HepG2 (cell line): ENCODE data around the gene SLC25A23. TPM values are rescaled to one million over a fixed set of nuclear protein-coding genes. Genes with fewer than 3 reads are reported as not detected.
A peak's percentile ranks its signal among the peaks of the same experiment; 100 is the strongest.

Experiments
- ATAC-seq: fragments of 200-7000 bp; cut with Tn5 transposase; 3 replicates; pipeline ENCODE4 v1.9.1; 2020; ENCODE audit warnings: mild to moderate bottlenecking, moderate library complexity
- BruUV-seq: library from RNA; stranded (reverse); fragments of 400-500 nt; replicated peaks from 2 replicates; lab custom pipeline; 2021; lab: Mats Ljungman, UMichigan
- CTCF ChIA-PET: fragments of 300-600 bp; formaldehyde crosslinking; extraction: SDS; loops from one replicate; lab custom pipeline; 2021; ENCODE audit warnings: low total read pairs, inconsistent platforms, low intra/inter-chr PET ratio; lab: Yijun Ruan, JAX
- POLR2A ChIA-PET: fragments of 350-600 bp; sonication (Branson Sonifier 250); formaldehyde crosslinking; loops from one replicate; lab custom pipeline; 2020; ENCODE audit warnings: antibody characterized with exemption, inconsistent platforms; lab: Yijun Ruan, JAX
- DNase-seq: peaks from one replicate; pipeline ENCODE4 v3.0.0-alpha.2; 2015; ENCODE audit warnings: low spot score
- FAIRE-seq: peaks from 3 replicates; lab custom pipeline; 2011; peaks lifted over from hg19 to GRCh38; lab: Jason Lieb, UNC
- H2AFZ ChIP-seq: one replicate; pipeline ENCODE4 v1.6.1; 2011; ENCODE audit warnings: low read length, inconsistent platforms
- H3K27ac ChIP-seq: fragments of 300-600 bp; 3 replicates; pipeline ENCODE4 v1.8.0; 2011; ENCODE audit warnings: mixed run types, mild to moderate bottlenecking, mixed read lengths, low read length, inconsistent platforms; ENCODE audit not compliant: insufficient read depth; ENCODE audit errors: extremely low read length
- H3K27me3 ChIP-seq, 2 experiments: fragments of 200-600 bp in 1 of 2; 2 replicates in 1 of 2; 3 replicates in 1 of 2; pipeline versions ENCODE4 v1.6.0 to v1.8.0; 2011; ENCODE audit warnings: low read length in 2 of 2, mild to moderate bottlenecking in 2 of 2, moderate library complexity in 2 of 2, inconsistent platforms in 1 of 2; ENCODE audit not compliant: insufficient read depth in 2 of 2, control insufficient read depth in 1 of 2
- H3K36me3 ChIP-seq, 2 experiments: fragments of 200-600 bp in 1 of 2; replicated peaks in 1 of 2; 2 replicates in 1 of 2; 3 replicates in 1 of 2; pipeline versions ENCODE4 v1.5.1 to v1.8.0; 2011; ENCODE audit warnings: low read length in 2 of 2, inconsistent platforms in 1 of 2; ENCODE audit not compliant: insufficient read depth in 2 of 2, control insufficient read depth in 1 of 2
- H3K4me1 ChIP-seq: 2 replicates; pipeline ENCODE4 v1.5.1; 2012; ENCODE audit warnings: low read length, inconsistent platforms; ENCODE audit not compliant: insufficient read depth
- H3K4me2 ChIP-seq: 2 replicates; pipeline ENCODE4 v1.6.0; 2011; ENCODE audit warnings: low read depth, low read length, inconsistent platforms
- H3K4me3 ChIP-seq, 3 experiments: fragments of 200-600 bp in 1 of 3; sonication (generic), shearing (Covaris generic) in 1 of 3; replicated peaks in 1 of 3; 2 replicates each; pipeline ENCODE4 v1.5.1; 2011 to 2016; ENCODE audit warnings: low read length in 3 of 3, inconsistent platforms in 2 of 3, low read depth in 2 of 3, mild to moderate bottlenecking in 2 of 3, control low read depth in 1 of 3, mixed read lengths in 1 of 3; ENCODE audit not compliant: insufficient read depth in 1 of 3
- H3K79me2 ChIP-seq: one replicate; pipeline ENCODE4 v1.6.1; 2011; ENCODE audit warnings: low read length, inconsistent platforms; ENCODE audit not compliant: insufficient read depth
- H3K9ac ChIP-seq: 2 replicates; pipeline ENCODE4 v1.6.0; 2011; ENCODE audit warnings: mild to moderate bottlenecking, low read depth, low read length, inconsistent platforms; ENCODE audit not compliant: insufficient read depth
- H3K9me3 ChIP-seq: 2 replicates; pipeline ENCODE4 v1.5.1; 2012; ENCODE audit warnings: mild to moderate bottlenecking, low read length
- H4K20me1 ChIP-seq: 2 replicates; pipeline ENCODE4 v1.6.0; 2011; ENCODE audit warnings: inconsistent platforms, mild to moderate bottlenecking, low read length, moderate library complexity; ENCODE audit not compliant: insufficient read depth
- ARID3A ChIP-seq: IDR thresholded peaks from 2 replicates; pipeline ENCODE4 v1.6.1; 2012; ENCODE audit warnings: low read depth, low read length, improper control_type of control experiment
- HMG20B ChIP-seq: conservative IDR thresholded peaks from 2 replicates; pipeline ENCODE4 v1.6.1; 2016; ENCODE audit warnings: missing genetic modification reagents, missing compliant biosample characterization
- IKZF4 ChIP-seq: sonication (generic); formaldehyde crosslinking; IDR thresholded peaks from 2 replicates; pipeline ENCODE4 v1.5.1; 2020; ENCODE audit warnings: borderline replicate concordance, mild to moderate bottlenecking, low read depth, missing genetic modification reagents; ENCODE audit errors: not compliant biosample characterization
- NR3C1 ChIP-seq: sonication (generic); formaldehyde crosslinking; IDR thresholded peaks from 2 replicates; pipeline ENCODE4 v1.4.0; 2020; ENCODE audit warnings: missing genetic modification reagents
- PAXIP1 ChIP-seq: sonication (generic); formaldehyde crosslinking; conservative IDR thresholded peaks from 2 replicates; pipeline ENCODE4 v1.4.0; 2020; ENCODE audit warnings: mild to moderate bottlenecking, missing genetic modification reagents, moderate library complexity
- SCMH1 ChIP-seq: sonication (generic); formaldehyde crosslinking; IDR thresholded peaks from 2 replicates; pipeline ENCODE4 v1.9.0; 2021; ENCODE audit warnings: missing genetic modification reagents, mild to moderate bottlenecking, borderline replicate concordance
- SOX13 ChIP-seq, 3 experiments: fragments of 450-650 bp in 1 of 3; sonication (generic) in 1 of 3; formaldehyde crosslinking in 1 of 3; IDR thresholded peaks in 2 of 3; conservative IDR thresholded peaks in 1 of 3; 2 replicates each; pipeline versions ENCODE4 v1.5.0 to v1.6.1; 2016 to 2020; ENCODE audit warnings: antibody characterized with exemption in 1 of 3, mild to moderate bottlenecking in 1 of 3, missing compliant biosample characterization in 1 of 3, missing genetic modification reagents in 1 of 3, moderate library complexity in 1 of 3
- SRSF1 ChIP-seq: fragments of 200-400 bp; formaldehyde crosslinking; optimal IDR thresholded peaks from 2 replicates; pipeline ENCODE3; 2017; ENCODE audit warnings: mild to moderate bottlenecking, low read depth, low read length, moderate library complexity
- YY1 ChIP-seq: IDR thresholded peaks from 2 replicates; pipeline ENCODE4 v1.6.1; 2011; ENCODE audit warnings: low read length, low read depth, moderate library complexity, mild to moderate bottlenecking; ENCODE audit not compliant: insufficient read depth, insufficient replicate concordance
- ZBTB7A ChIP-seq: sonication (generic); formaldehyde crosslinking; IDR thresholded peaks from 2 replicates; pipeline ENCODE4 v1.8.0; 2022; ENCODE audit warnings: mild to moderate bottlenecking, missing genetic modification reagents
- ZFP91 ChIP-seq: sonication (generic); formaldehyde crosslinking; IDR thresholded peaks from 2 replicates; pipeline ENCODE4 v1.9.0; 2022; ENCODE audit warnings: missing genetic modification reagents, mild to moderate bottlenecking, borderline replicate concordance
- ZNF720 ChIP-seq: sonication (generic); formaldehyde crosslinking; IDR thresholded peaks from 2 replicates; pipeline ENCODE4 v1.4.0; 2020; ENCODE audit warnings: missing genetic modification reagents
- ZNF747 ChIP-seq: sonication (generic); formaldehyde crosslinking; IDR thresholded peaks from 2 replicates; pipeline ENCODE4 v1.8.1; 2023; ENCODE audit warnings: missing genetic modification reagents, mild to moderate bottlenecking, borderline replicate concordance
- WGBS: methylation state at CpG from one replicate; pipeline ENCODE4 v1.1.6; 2017; ENCODE audit warnings: low lambda C conversion rate; 5-methylcytosine and 5-hydroxymethylcytosine counted together
- in situ Hi-C: cut with HindIII; loops from 2 replicates; pipeline ENCODE4 v1.10.0; 2017; ENCODE audit warnings: low pct_unique_long_range_greater_than_20kb; ENCODE audit not compliant: extremely low pct_ligation_motif_present
- intact Hi-C: fragments of 100-400 bp; cut with micrococcal nuclease; formaldehyde crosslinking; loops from one replicate; pipeline ENCODE4 v1.10.0; 2022; ENCODE audit not compliant: unreplicated experiment
- polyA plus RNA-seq, 8 experiments: library from polyadenylated mRNA; depleted of rRNA in 3 of 8; stranded (reverse) in 7 of 8; unstranded in 1 of 8; fragments of >200 nt; fragmentation: Illumina TruSeq in 4 of 8; extraction: Trizol in 4 of 8; gene quantifications; 2 replicates each; pipeline versions ENCODE4 v1.2.1 to v1.2.3, GENCODE V29; 2011 to 2016; ENCODE audit warnings: low read depth in 4 of 8, missing spikeins in 1 of 8, mixed read lengths in 1 of 8; ENCODE audit not compliant: insufficient read depth in 1 of 8
- total RNA-seq, 5 experiments: library from RNA; depleted of rRNA; stranded (reverse); fragments of >200 nt; fragmentation: Illumina TruSeq; extraction: Trizol; gene quantifications; 2 replicates each; pipeline ENCODE4 v1.2.3, GENCODE V29; 2016; ENCODE audit warnings: low read depth in 1 of 5

Gene SLC25A23
- total and polyA plus RNA-seq, 2 of the 13 experiments (the other 11 are each of a cell fraction or from before 2014, with no cell fraction given), result 12.4 to 15.2 TPM

- peak overlapping the region; percentile 30; the same call in 1 of the 2 replicates for H3K9ac ChIP-seq
- DNase-seq (no peak), ATAC-seq (no peak), FAIRE-seq (no peak)
- BruUV-seq, result no TSS peak
- POLR2A ChIA-PET, result interaction anchor here (0.9 to 1.4 kb wide), 5 partner anchors 12 to 592 kb away, joined by 3 to 13 read pairs (median 4); partner anchors contain the start of genes ALKBH7, CRB3 and SLC25A23
- peak overlapping the region; percentile 66 for H3K4me2 ChIP-seq
- 58% methylated on average over 12 of the region's 29 CpGs for WGBS
- H3K36me3 ChIP-seq, result no peaks in the 10 kb centered on the region
- no peaks in the 10 kb centered on the region for H4K20me1 ChIP-seq
- in situ Hi-C loops (no loop called here), intact Hi-C loops (no loop called here)
- CTCF ChIA-PET, result no interaction called here
- peak overlapping the region in 2 of 3 experiments; percentile 41 to 53; a peak in 3 of 6 replicates for H3K4me3 ChIP-seq
- no peaks in the 10 kb centered on the region for H3K9me3 ChIP-seq
- no peak overlapping the region for H2AFZ ChIP-seq
- H3K4me1 ChIP-seq, result peaks cover 28% of the 10 kb centered on the region
- no peak overlapping the region for H3K27ac ChIP-seq
- H3K79me2 ChIP-seq, result no peaks in the 10 kb centered on the region
- H3K27me3 ChIP-seq, result peaks cover 2 to 16% of the 10 kb centered on the region in 2 experiments; a peak in 3 of 5 replicates
- TF ChIP-seq IKZF4 (peak; percentile 41), HMG20B (CRISPR knock-in tag) (no peak), SRSF1 (no peak), ZNF747 (CRISPR knock-in tag) (no peak), NR3C1 (no peak), ZNF720 (no peak), SCMH1 (CRISPR knock-in tag) (no peak), PAXIP1 (CRISPR knock-in tag) (no peak), ZBTB7A (CRISPR knock-in tag) (no peak), ARID3A (no peak), ZFP91 (CRISPR knock-in tag) (peak; percentile 6; the same call in 1 of the 2 replicates), SOX13 (IDR thresholded peaks at IDR 0.05) (no peak), SOX13 (CRISPR knock-in tag; conservative IDR thresholded peaks at IDR 0.05 in 1 of 2, IDR thresholded peaks at IDR 0.05 in 1 of 2) (no peak), YY1 (no peak)
Measured at GRCh38 chr19:6476896-6477431, 17.4 kb upstream of the SLC25A23 start.
